IgD-negative memory B cell (primary cell): ENCODE data around the gene ADAMTSL3. TPM values are rescaled to one million over a fixed set of nuclear protein-coding genes. Genes with fewer than 3 reads are reported as not detected.

ENCODE experiments used
- H3K27ac Mint-ChIP-seq, 3 donors: one replicate each; pipeline ENCODE4 v1.8.0; 2020 to 2022; ENCODE audit warnings: mild to moderate bottlenecking in 3 of 3, mixed read lengths in 3 of 3, moderate library complexity in 1 of 3
- H3K27me3 Mint-ChIP-seq: one replicate; pipeline ENCODE4 v1.8.0; 2021; ENCODE audit warnings: mixed read lengths
- H3K36me3 Mint-ChIP-seq: one replicate; pipeline ENCODE4 v1.8.0; 2020; ENCODE audit warnings: mild to moderate bottlenecking, mixed read lengths
- H3K4me1 Mint-ChIP-seq, 3 donors: one replicate each; pipeline ENCODE4 v1.8.0; 2020 to 2022; ENCODE audit warnings: mixed read lengths in 3 of 3, mild to moderate bottlenecking in 1 of 3
- H3K4me3 Mint-ChIP-seq, 4 donors: one replicate each; pipeline ENCODE4 v1.8.0; 2020 to 2022; ENCODE audit warnings: mild to moderate bottlenecking in 4 of 4, mixed read lengths in 4 of 4, moderate library complexity in 3 of 4
- H3K9me3 Mint-ChIP-seq, 3 donors: one replicate each; pipeline ENCODE4 v1.8.0; 2020 to 2021; ENCODE audit warnings: mixed read lengths in 3 of 3, mild to moderate bottlenecking in 1 of 3
- polyA plus RNA-seq: library from polyadenylated mRNA; unstranded; fragments of 300-500 nt; fragmentation: Illumina TruSeq; gene quantifications from one replicate; pipeline ENCODE4 v1.2.3, GENCODE V29; 2021

The ADAMTSL3 gene
- polyA plus RNA-seq, 1 donor from 2014 or later: not detected

GRCh38 chr15:83927704-83928391, 273.9 kb downstream of the ADAMTSL3 start:
- Mint-ChIP-seq H3K27me3 (no peaks in the 10 kb centered on the region), H3K27ac (no peak overlapping the region), H3K9me3 (no peaks in the 10 kb centered on the region), H3K4me3 (peak overlapping the region in 2 of 4 donors; percentile 20 to 35), H3K4me1 (peaks cover 6 to 12% (median 11%) of the 10 kb centered on the region in 3 donors), H3K36me3 (no peaks in the 10 kb centered on the region)

- no peaks in the 10 kb centered on the region for H3K9me3 Mint-ChIP-seq
- no peaks in the 10 kb centered on the region for H3K27me3 Mint-ChIP-seq
- peaks cover 6 to 12% (median 11%) of the 10 kb centered on the region in 3 donors for H3K4me1 Mint-ChIP-seq
- no peak overlapping the region for H3K27ac Mint-ChIP-seq
- no peaks in the 10 kb centered on the region for H3K36me3 Mint-ChIP-seq
- H3K4me3 Mint-ChIP-seq: peak overlapping the region in 2 of 4 donors; percentile 20 to 35
These were observed 274.4 kb downstream of the ADAMTSL3 start for GRCh38 chr15:83928392-83928734.

GRCh38 chr15:83928878-83929418, 275.0 kb downstream of the ADAMTSL3 start:
- H3K36me3 Mint-ChIP-seq: no peaks in the 10 kb centered on the region
- H3K4me3 Mint-ChIP-seq: no peak overlapping the region
- H3K4me1 Mint-ChIP-seq: peaks cover 6 to 12% (median 11%) of the 10 kb centered on the region in 3 donors
- no peaks in the 10 kb centered on the region for H3K27me3 Mint-ChIP-seq
- H3K27ac Mint-ChIP-seq: no peak overlapping the region
- H3K9me3 Mint-ChIP-seq: peaks cover 0 to 2% (median 0%) of the 10 kb centered on the region in 3 donors

- no peak overlapping the region for H3K27ac Mint-ChIP-seq
- H3K36me3 Mint-ChIP-seq: no peaks in the 10 kb centered on the region
- H3K27me3 Mint-ChIP-seq: peaks cover 1% of the 10 kb centered on the region
These were observed 275.7 kb downstream of the ADAMTSL3 start for GRCh38 chr15:83929619-83930018.

GRCh38 chr15:83930392-83931212, 276.7 kb downstream of the ADAMTSL3 start:
- H3K36me3 Mint-ChIP-seq: no peaks in the 10 kb centered on the region

More at GRCh38 chr15:83929619-83930018, 275.7 kb downstream of the ADAMTSL3 start:
- Mint-ChIP-seq H3K4me1 (peaks cover 6 to 12% (median 11%) of the 10 kb centered on the region in 3 donors), H3K9me3 (peaks cover 0 to 2% (median 2%) of the 10 kb centered on the region in 3 donors), H3K4me3 (no peak overlapping the region)

GRCh38 chr15:83935774-83936173, 281.9 kb downstream of the ADAMTSL3 start:
- no peak overlapping the region for H3K27ac Mint-ChIP-seq
- no peak overlapping the region for H3K4me3 Mint-ChIP-seq
- peaks cover 0 to 1% (median 0%) of the 10 kb centered on the region in 3 donors for H3K4me1 Mint-ChIP-seq
- H3K36me3 Mint-ChIP-seq: no peaks in the 10 kb centered on the region
- peaks cover 3% of the 10 kb centered on the region for H3K27me3 Mint-ChIP-seq
- peaks cover 0 to 14% (median 4%) of the 10 kb centered on the region in 3 donors for H3K9me3 Mint-ChIP-seq

More at GRCh38 chr15:83930392-83931212, 276.7 kb downstream of the ADAMTSL3 start:
- peaks cover 6 to 12% (median 11%) of the 10 kb centered on the region in 3 donors for H3K4me1 Mint-ChIP-seq
- H3K27me3 Mint-ChIP-seq: peaks cover 1% of the 10 kb centered on the region
- H3K4me3 Mint-ChIP-seq: no peak overlapping the region
- no peak overlapping the region for H3K27ac Mint-ChIP-seq
- H3K9me3 Mint-ChIP-seq: peaks cover 0 to 7% (median 2%) of the 10 kb centered on the region in 3 donors

- Mint-ChIP-seq H3K4me1 (peaks cover 0 to 1% (median 0%) of the 10 kb centered on the region in 3 donors), H3K36me3 (no peaks in the 10 kb centered on the region), H3K27me3 (peaks cover 2% of the 10 kb centered on the region), H3K27ac (no peak overlapping the region), H3K4me3 (no peak overlapping the region), H3K9me3 (peaks cover 0 to 9% (median 2%) of the 10 kb centered on the region in 3 donors)
These were observed 286.2 kb downstream of the ADAMTSL3 start for GRCh38 chr15:83940136-83940535.

- H3K9me3 Mint-ChIP-seq: no peaks in the 10 kb centered on the region
- no peaks in the 10 kb centered on the region for H3K36me3 Mint-ChIP-seq
- no peak overlapping the region for H3K4me3 Mint-ChIP-seq
- H3K27ac Mint-ChIP-seq: no peak overlapping the region
- H3K27me3 Mint-ChIP-seq: peaks cover 2% of the 10 kb centered on the region
- H3K4me1 Mint-ChIP-seq: peaks cover 0 to 1% (median 0%) of the 10 kb centered on the region in 3 donors
These were observed 289.1 kb downstream of the ADAMTSL3 start for GRCh38 chr15:83943043-83943442.

GRCh38 chr15:83943849-83944404, 290.0 kb downstream of the ADAMTSL3 start:
- no peaks in the 10 kb centered on the region for H3K9me3 Mint-ChIP-seq
- H3K27ac Mint-ChIP-seq: no peak overlapping the region
- no peak overlapping the region for H3K4me3 Mint-ChIP-seq
- peaks cover 2% of the 10 kb centered on the region for H3K27me3 Mint-ChIP-seq
- no peaks in the 10 kb centered on the region for H3K36me3 Mint-ChIP-seq
- peaks cover 0 to 1% (median 0%) of the 10 kb centered on the region in 3 donors for H3K4me1 Mint-ChIP-seq

GRCh38 chr15:83947156-83947555, 293.2 kb downstream of the ADAMTSL3 start:
- Mint-ChIP-seq H3K4me3 (no peak overlapping the region), H3K27ac (no peak overlapping the region), H3K36me3 (peaks cover 5% of the 10 kb centered on the region), H3K9me3 (peaks cover 2 to 6% (median 2%) of the 10 kb centered on the region in 3 donors), H3K27me3 (peaks cover 8% of the 10 kb centered on the region), H3K4me1 (no peaks in the 10 kb centered on the region)

- peaks cover 4% of the 10 kb centered on the region for H3K27me3 Mint-ChIP-seq
- peaks cover under 1 to 5% (median 1%) of the 10 kb centered on the region in 3 donors for H3K9me3 Mint-ChIP-seq
- no peak overlapping the region for H3K4me3 Mint-ChIP-seq
- no peak overlapping the region for H3K27ac Mint-ChIP-seq
- H3K36me3 Mint-ChIP-seq: peaks cover 5% of the 10 kb centered on the region
- H3K4me1 Mint-ChIP-seq: peaks cover 7 to 9% (median 8%) of the 10 kb centered on the region in 3 donors
These were observed 300.6 kb downstream of the ADAMTSL3 start for GRCh38 chr15:83954506-83954905.

- Mint-ChIP-seq H3K27me3 (peaks cover 8% of the 10 kb centered on the region), H3K27ac (no peak overlapping the region), H3K4me1 (peaks cover 7 to 9% (median 8%) of the 10 kb centered on the region in 3 donors), H3K9me3 (peaks cover 0 to 5% (median 0%) of the 10 kb centered on the region in 3 donors), H3K4me3 (no peak overlapping the region), H3K36me3 (peaks cover 5% of the 10 kb centered on the region)
These were observed 301.9 kb downstream of the ADAMTSL3 start for GRCh38 chr15:83955806-83956265.

- no peak overlapping the region for H3K27ac Mint-ChIP-seq
- no peak overlapping the region for H3K4me3 Mint-ChIP-seq
- H3K36me3 Mint-ChIP-seq: no peaks in the 10 kb centered on the region
- peaks cover 5% of the 10 kb centered on the region for H3K27me3 Mint-ChIP-seq
- peaks cover 7 to 9% (median 8%) of the 10 kb centered on the region in 3 donors for H3K4me1 Mint-ChIP-seq
- H3K9me3 Mint-ChIP-seq: peaks cover 0 to 5% (median 0%) of the 10 kb centered on the region in 3 donors
These were observed 303.0 kb downstream of the ADAMTSL3 start for GRCh38 chr15:83956887-83957286.

GRCh38 chr15:83959477-83959876, 305.6 kb downstream of the ADAMTSL3 start:
- Mint-ChIP-seq H3K27me3 (peaks cover 5% of the 10 kb centered on the region), H3K27ac (no peak overlapping the region), H3K36me3 (no peaks in the 10 kb centered on the region), H3K9me3 (peaks cover 2 to 8% (median 5%) of the 10 kb centered on the region in 3 donors), H3K4me3 (no peak overlapping the region), H3K4me1 (peaks cover 7 to 9% (median 8%) of the 10 kb centered on the region in 3 donors)
